ENCODE data around the gene ADCY9.

ADCY9 gene

GRCh38 chr16:4091240-4092012 lies 24.8 kb downstream of the ADCY9 start:
- no peak overlapping the region for H3K4me3 ChIP-seq (ENCODE audit: low read depth, low read length)
- no peak for DNase-seq (ENCODE audit: low read depth, low spot score)
- TF ChIP-seq CTCF (IDR thresholded peaks at IDR 0.05; ENCODE audit: insufficient read depth, low read length, missing control alignments), result no peak
- CTCF ChIA-PET, result no interaction called here
- POLR2A ChIA-PET, result no interaction called here

DNA sequence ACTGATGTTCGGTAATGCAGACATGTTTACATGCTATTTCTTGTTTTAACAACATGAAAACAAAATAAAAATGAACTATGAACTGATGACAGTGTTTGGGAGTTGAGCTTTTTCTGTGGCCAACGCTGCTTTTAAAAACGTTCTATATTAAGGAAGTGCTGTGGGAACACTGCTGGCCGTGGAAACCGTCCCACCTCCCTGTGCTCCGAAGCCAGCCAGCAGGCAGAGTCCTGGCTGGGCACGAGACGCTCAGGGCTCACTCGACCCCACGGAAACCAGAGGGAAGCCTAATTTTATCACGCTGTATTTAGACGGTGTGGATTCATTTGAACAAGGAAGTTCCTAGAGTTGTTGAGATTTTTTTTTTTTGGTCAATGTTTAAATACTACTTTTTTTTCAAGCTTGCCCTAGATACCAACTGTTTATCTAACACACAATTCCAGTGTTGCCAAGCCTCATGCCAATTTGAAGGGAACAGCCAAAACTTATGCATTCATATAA lies 25.8 kb downstream of the ADCY9 start:
- CTCF ChIA-PET, result no interaction called here
- no peak for TF ChIP-seq CTCF (IDR thresholded peaks at IDR 0.05; ENCODE audit: insufficient read depth, low read length, missing control alignments)

GRCh38 chr16:4089811-4090301 lies 26.4 kb downstream of the ADCY9 start:
- ChIA-PET CTCF (no interaction called here), POLR2A (no interaction called here)
- DNase-seq (ENCODE audit: low read depth, low spot score), result no peak
- H3K4me3 ChIP-seq (ENCODE audit: low read depth, low read length), result no peak overlapping the region
- no peak for TF ChIP-seq CTCF (IDR thresholded peaks at IDR 0.05; ENCODE audit: insufficient read depth, low read length, missing control alignments)

More for the DNA sequence above, 25.8 kb downstream of the ADCY9 start:
- no peak overlapping the region for H3K4me3 ChIP-seq (ENCODE audit: low read depth, low read length)
- DNase-seq (ENCODE audit: low read depth, low spot score), result no peak
- POLR2A ChIA-PET, result no interaction called here

DNA sequence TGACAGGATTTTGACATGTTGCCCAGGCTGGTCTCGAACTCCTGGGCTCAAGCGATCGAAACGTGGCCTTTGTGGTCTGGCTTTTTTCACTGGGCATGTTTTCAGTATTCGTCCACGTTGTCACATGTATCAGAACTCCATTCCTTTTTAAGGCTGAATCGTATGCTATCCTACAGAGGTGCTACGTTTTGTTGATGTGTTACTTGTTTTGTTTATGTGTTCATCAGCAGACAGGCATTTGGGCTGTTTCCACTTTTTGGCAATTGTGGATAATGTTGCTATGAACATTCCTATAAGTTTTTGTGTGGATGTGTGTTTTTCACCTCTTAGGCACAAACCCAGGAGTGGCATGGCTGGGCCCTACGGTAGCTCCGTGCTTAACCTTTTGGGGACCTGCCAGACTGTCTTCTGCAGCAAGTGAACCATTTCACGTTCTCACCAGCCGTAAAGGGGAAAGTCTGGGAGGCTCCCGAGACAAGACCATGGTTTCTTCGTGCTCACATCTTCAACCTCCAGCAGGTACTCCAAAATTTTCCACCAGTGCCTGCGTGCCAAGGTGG lies 26.9 kb downstream of the ADCY9 start:
- ChIA-PET CTCF (no interaction called here), POLR2A (no interaction called here)
- TF ChIP-seq CTCF (IDR thresholded peaks at IDR 0.05; ENCODE audit: insufficient read depth, low read length, missing control alignments), result no peak
- no peak overlapping the region for H3K4me3 ChIP-seq (ENCODE audit: low read depth, low read length)
- DNase-seq (ENCODE audit: low read depth, low spot score), result no peak

GRCh38 chr16:4087990-4088577 lies 28.2 kb downstream of the ADCY9 start:
- H3K4me3 ChIP-seq (ENCODE audit: low read depth, low read length), result no peak overlapping the region

More at GRCh38 chr16:4087990-4088577, 28.2 kb downstream of the ADCY9 start:
- no peak for TF ChIP-seq CTCF (IDR thresholded peaks at IDR 0.05; ENCODE audit: insufficient read depth, low read length, missing control alignments)
- DNase-seq (ENCODE audit: low read depth, low spot score), result no peak
- ChIA-PET POLR2A (no interaction called here), CTCF (no interaction called here)
